Neural cell (in vitro differentiated cells): Measurements from ENCODE around the gene TET2. TPM values are rescaled to one million over a fixed set of nuclear protein-coding genes. Genes with fewer than 3 reads are reported as not detected.

Experiments
- H2AFZ ChIP-seq: fragments of 200-600, 300-800 bp; sonication (generic), shearing (Covaris generic); 2 replicates; pipeline ENCODE4 v1.6.0; 2014; ENCODE audit warnings: low read depth, mild to moderate bottlenecking, antibody characterized with exemption, low read length, moderate library complexity
- H3F3A ChIP-seq: fragments of 200-600 bp; shearing (Covaris generic); 2 replicates; pipeline ENCODE4 v1.6.1; 2016; ENCODE audit warnings: mild to moderate bottlenecking, moderate library complexity, mixed read lengths, antibody characterized with exemption, low read length; ENCODE audit not compliant: insufficient read depth, poor library complexity, severe bottlenecking
- H3K27ac ChIP-seq: fragments of 200-600, 300-800 bp; sonication (generic), shearing (Covaris generic); 2 replicates; pipeline ENCODE4 v1.5.1; 2014; ENCODE audit warnings: mild to moderate bottlenecking, low read length, moderate library complexity
- H3K27me3 ChIP-seq: fragments of 300-800, 200-600 bp; sonication (generic), shearing (Covaris generic); 2 replicates; pipeline ENCODE4 v1.6.0; 2014; ENCODE audit warnings: mild to moderate bottlenecking, low read depth, low read length, moderate library complexity; ENCODE audit not compliant: insufficient read depth
- H3K36me3 ChIP-seq: fragments of 300-800, 200-600 bp; sonication (generic), shearing (Covaris generic); 2 replicates; pipeline ENCODE4 v1.5.1; 2014; ENCODE audit warnings: mild to moderate bottlenecking, antibody characterized with exemption, low read length, moderate library complexity; ENCODE audit not compliant: insufficient read depth
- H3K4me2 ChIP-seq: fragments of 300-800, 200-600 bp; sonication (generic), shearing (Covaris generic); 2 replicates; pipeline ENCODE4 v1.6.0; 2014; ENCODE audit warnings: mild to moderate bottlenecking, low read length
- H3K4me3 ChIP-seq: fragments of 300-800, 200-600 bp; sonication (generic), shearing (Covaris generic); 2 replicates; pipeline ENCODE4 v1.5.1; 2014; ENCODE audit warnings: mild to moderate bottlenecking, low read length, moderate library complexity
- H3K79me2 ChIP-seq: fragments of 200-600 bp; shearing (Covaris generic); replicated peaks from 2 replicates; pipeline ENCODE4 v1.6.0; 2014; ENCODE audit warnings: mild to moderate bottlenecking, low read length, moderate library complexity; ENCODE audit not compliant: insufficient read depth
- H3K9ac ChIP-seq: fragments of 300-800, 200-600 bp; sonication (generic), shearing (Covaris generic); 2 replicates; pipeline ENCODE4 v1.6.1; 2016; ENCODE audit warnings: mild to moderate bottlenecking, low read length, mixed read lengths
- H3K9me2 ChIP-seq: fragments of 200-600 bp; shearing (Covaris generic); 2 replicates; pipeline ENCODE4 v1.6.1; 2016; ENCODE audit warnings: mild to moderate bottlenecking, low read length, mixed read lengths; ENCODE audit not compliant: insufficient read depth
- H3K9me3 ChIP-seq: fragments of 200-600, 300-800 bp; sonication (generic), shearing (Covaris generic); 2 replicates; pipeline ENCODE4 v1.6.1; 2016; ENCODE audit warnings: mild to moderate bottlenecking, mixed run types, low read length, moderate library complexity, mixed read lengths
- H4K20me1 ChIP-seq: fragments of 200-600 bp; shearing (Covaris generic); 2 replicates; pipeline ENCODE4 v1.6.1; 2016; ENCODE audit warnings: mild to moderate bottlenecking, mixed run types; ENCODE audit not compliant: insufficient read depth
- EP300 ChIP-seq: fragments of 450-650 bp; conservative IDR thresholded peaks from 2 replicates; pipeline ENCODE4 v1.6.1; 2014; ENCODE audit warnings: antibody characterized with exemption, mild to moderate bottlenecking, moderate library complexity; ENCODE audit not compliant: poor library complexity, severe bottlenecking
- EZH2 ChIP-seq: fragments of 200-600, 300-800 bp; shearing (Covaris generic), sonication (generic); IDR thresholded peaks from 2 replicates; pipeline ENCODE4 v1.6.1; 2014; ENCODE audit warnings: antibody characterized with exemption, low read length, borderline replicate concordance, mild to moderate bottlenecking; ENCODE audit not compliant: insufficient read depth, poor library complexity, severe bottlenecking
- MXI1 ChIP-seq: fragments of 450-650 bp; conservative IDR thresholded peaks from 2 replicates; pipeline ENCODE4 v1.6.1; 2014; ENCODE audit warnings: antibody characterized with exemption, mild to moderate bottlenecking; ENCODE audit not compliant: poor library complexity, severe bottlenecking
- POLR2AphosphoS5 ChIP-seq: IDR thresholded peaks from 2 replicates; pipeline ENCODE4 v1.6.1; 2012
- RAD21 ChIP-seq: fragments of 450-650 bp; conservative IDR thresholded peaks from 2 replicates; pipeline ENCODE4 v1.6.1; 2014; ENCODE audit warnings: antibody characterized with exemption, mild to moderate bottlenecking, moderate library complexity
- SMC3 ChIP-seq: fragments of 450-650 bp; conservative IDR thresholded peaks from 2 replicates; pipeline ENCODE4 v1.6.1; 2014; ENCODE audit warnings: antibody characterized with exemption, mild to moderate bottlenecking, moderate library complexity; ENCODE audit not compliant: poor library complexity
- TAF1 ChIP-seq: IDR thresholded peaks from 2 replicates; pipeline ENCODE4 v1.6.1; 2012; ENCODE audit warnings: low read depth
- polyA plus RNA-seq: library from polyadenylated mRNA; depleted of rRNA; stranded (reverse); fragments of >200 nt; gene quantifications from 2 replicates; pipeline ENCODE4 v1.2.3, GENCODE V29; 2014
- TF ChIP-seq, protein P1 (sequence below): IDR thresholded peaks from 2 replicates; pipeline ENCODE4 v1.6.1; 2012; ENCODE audit warnings: borderline replicate concordance
- TF ChIP-seq, protein P2 (sequence below): fragments of 450-650 bp; IDR thresholded peaks from 2 replicates; pipeline ENCODE4 v1.5.1; 2014; ENCODE audit warnings: antibody characterized with exemption, mild to moderate bottlenecking, moderate library complexity; ENCODE audit not compliant: poor library complexity, severe bottlenecking

Gene TET2
- polyA plus RNA-seq, 1 donor from 2014 or later = 27.1 TPM

DNA sequence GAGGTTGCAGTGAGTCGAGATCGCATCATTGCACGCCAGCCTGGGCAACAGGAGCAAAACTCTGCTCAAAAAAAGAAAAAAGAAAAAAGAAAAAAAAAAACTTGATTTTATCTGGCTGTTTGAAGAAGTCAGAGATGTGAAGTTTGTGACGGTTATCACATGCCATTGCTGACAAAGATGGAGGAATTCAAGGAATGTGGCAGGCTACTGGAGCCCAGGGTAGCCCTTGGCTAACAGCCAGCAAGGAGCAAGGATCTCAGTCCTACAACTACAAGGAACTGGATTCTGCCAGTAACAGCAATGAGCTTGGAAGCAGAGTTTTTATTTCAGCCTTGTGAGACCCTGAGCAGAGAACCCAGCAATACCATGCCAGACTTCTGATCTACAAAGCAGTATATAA, 24.3 kb upstream of the TET2 start:
- no peaks in the 10 kb centered on the region for H3K79me2 ChIP-seq
- no peaks in the 10 kb centered on the region for H4K20me1 ChIP-seq
- H3K9me3 ChIP-seq = no peaks in the 10 kb centered on the region
- H3F3A ChIP-seq = no peaks in the 10 kb centered on the region
- no peaks in the 10 kb centered on the region for H3K36me3 ChIP-seq
- no peak overlapping the region for H2AFZ ChIP-seq
- no peaks in the 10 kb centered on the region for H3K27me3 ChIP-seq
- no peak overlapping the region for H3K4me3 ChIP-seq
- H3K9ac ChIP-seq = no peak overlapping the region
- no peak overlapping the region for H3K27ac ChIP-seq
- TF ChIP-seq EZH2 (no peak), TAF1 (no peak), POLR2AphosphoS5 (no peak), RAD21 (no peak), EP300 (no peak), MXI1 (no peak), SMC3 (no peak)
- TF ChIP-seq, protein P1, sequence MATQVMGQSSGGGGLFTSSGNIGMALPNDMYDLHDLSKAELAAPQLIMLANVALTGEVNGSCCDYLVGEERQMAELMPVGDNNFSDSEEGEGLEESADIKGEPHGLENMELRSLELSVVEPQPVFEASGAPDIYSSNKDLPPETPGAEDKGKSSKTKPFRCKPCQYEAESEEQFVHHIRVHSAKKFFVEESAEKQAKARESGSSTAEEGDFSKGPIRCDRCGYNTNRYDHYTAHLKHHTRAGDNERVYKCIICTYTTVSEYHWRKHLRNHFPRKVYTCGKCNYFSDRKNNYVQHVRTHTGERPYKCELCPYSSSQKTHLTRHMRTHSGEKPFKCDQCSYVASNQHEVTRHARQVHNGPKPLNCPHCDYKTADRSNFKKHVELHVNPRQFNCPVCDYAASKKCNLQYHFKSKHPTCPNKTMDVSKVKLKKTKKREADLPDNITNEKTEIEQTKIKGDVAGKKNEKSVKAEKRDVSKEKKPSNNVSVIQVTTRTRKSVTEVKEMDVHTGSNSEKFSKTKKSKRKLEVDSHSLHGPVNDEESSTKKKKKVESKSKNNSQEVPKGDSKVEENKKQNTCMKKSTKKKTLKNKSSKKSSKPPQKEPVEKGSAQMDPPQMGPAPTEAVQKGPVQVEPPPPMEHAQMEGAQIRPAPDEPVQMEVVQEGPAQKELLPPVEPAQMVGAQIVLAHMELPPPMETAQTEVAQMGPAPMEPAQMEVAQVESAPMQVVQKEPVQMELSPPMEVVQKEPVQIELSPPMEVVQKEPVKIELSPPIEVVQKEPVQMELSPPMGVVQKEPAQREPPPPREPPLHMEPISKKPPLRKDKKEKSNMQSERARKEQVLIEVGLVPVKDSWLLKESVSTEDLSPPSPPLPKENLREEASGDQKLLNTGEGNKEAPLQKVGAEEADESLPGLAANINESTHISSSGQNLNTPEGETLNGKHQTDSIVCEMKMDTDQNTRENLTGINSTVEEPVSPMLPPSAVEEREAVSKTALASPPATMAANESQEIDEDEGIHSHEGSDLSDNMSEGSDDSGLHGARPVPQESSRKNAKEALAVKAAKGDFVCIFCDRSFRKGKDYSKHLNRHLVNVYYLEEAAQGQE = no peak
- TF ChIP-seq, protein P2, sequence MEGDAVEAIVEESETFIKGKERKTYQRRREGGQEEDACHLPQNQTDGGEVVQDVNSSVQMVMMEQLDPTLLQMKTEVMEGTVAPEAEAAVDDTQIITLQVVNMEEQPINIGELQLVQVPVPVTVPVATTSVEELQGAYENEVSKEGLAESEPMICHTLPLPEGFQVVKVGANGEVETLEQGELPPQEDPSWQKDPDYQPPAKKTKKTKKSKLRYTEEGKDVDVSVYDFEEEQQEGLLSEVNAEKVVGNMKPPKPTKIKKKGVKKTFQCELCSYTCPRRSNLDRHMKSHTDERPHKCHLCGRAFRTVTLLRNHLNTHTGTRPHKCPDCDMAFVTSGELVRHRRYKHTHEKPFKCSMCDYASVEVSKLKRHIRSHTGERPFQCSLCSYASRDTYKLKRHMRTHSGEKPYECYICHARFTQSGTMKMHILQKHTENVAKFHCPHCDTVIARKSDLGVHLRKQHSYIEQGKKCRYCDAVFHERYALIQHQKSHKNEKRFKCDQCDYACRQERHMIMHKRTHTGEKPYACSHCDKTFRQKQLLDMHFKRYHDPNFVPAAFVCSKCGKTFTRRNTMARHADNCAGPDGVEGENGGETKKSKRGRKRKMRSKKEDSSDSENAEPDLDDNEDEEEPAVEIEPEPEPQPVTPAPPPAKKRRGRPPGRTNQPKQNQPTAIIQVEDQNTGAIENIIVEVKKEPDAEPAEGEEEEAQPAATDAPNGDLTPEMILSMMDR = no peak
- H3K4me2 ChIP-seq = no peak overlapping the region
- no peaks in the 10 kb centered on the region for H3K9me2 ChIP-seq

DNA sequence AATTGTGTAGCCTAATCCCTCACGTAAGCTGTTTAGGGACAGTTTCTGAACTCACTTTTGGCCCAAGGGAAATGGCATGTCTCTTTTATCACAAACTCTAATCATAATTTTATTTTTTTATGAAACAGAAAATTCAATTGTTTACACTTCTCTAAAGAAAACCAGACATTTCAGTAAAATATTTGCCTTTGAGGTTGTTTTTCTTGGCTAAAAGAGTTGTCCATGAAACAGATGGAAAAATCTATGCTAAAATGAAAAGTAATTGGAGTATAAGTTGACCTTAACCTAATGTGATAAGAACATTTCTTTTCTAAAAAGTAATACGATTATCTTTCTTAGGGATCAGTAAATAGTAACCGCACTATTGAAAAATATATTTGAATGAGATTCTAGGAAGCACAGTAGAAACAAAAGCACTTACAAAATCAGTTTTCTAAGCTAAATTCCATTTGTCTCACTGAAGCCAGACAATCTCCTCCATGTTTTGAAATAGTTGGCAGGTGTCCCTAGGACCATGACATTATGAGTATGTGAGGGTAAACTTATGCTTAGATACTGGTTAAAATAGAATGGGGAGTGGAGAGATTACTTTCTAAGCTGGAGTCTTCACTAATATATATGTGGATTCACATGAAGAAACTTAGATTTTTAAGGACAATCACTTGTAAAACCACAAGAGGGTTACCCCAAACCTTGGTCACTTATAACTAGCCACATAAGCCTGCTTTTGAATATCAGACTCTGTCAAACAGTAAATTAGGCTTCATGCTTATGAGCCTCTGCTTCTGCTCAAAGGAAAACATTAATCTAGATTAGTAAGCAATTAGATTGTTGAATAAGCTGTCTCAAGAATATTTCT, 20.1 kb upstream of the TET2 start:
- no peak overlapping the region for H2AFZ ChIP-seq

More for the DNA sequence above, 20.1 kb upstream of the TET2 start:
- Histone ChIP-seq H3K4me3 (no peak overlapping the region), H3K27me3 (no peaks in the 10 kb centered on the region), H3K9me2 (no peaks in the 10 kb centered on the region), H3K36me3 (no peaks in the 10 kb centered on the region), H3K79me2 (no peaks in the 10 kb centered on the region), H3K4me2 (no peak overlapping the region), H3K27ac (no peak overlapping the region), H3F3A (no peaks in the 10 kb centered on the region), H3K9me3 (no peaks in the 10 kb centered on the region), H3K9ac (no peak overlapping the region), H4K20me1 (no peaks in the 10 kb centered on the region)
- TF ChIP-seq, protein P2 = no peak
- no peak for TF ChIP-seq EZH2
